Stimulated activated CD8-positive, alpha-beta memory T cell treated with anti-CD3 and anti-CD28 coated beads, Interleukin-15, amount 100 ng/mL, for 1 hour (primary cell): Measurements from ENCODE around the gene ADAMTS14.

Source experiments
- DNase-seq: peaks from one replicate; pipeline ENCODE4 v3.0.0-alpha.2; 2020; ENCODE audit warnings: low read depth

The ADAMTS14 gene

DNA sequence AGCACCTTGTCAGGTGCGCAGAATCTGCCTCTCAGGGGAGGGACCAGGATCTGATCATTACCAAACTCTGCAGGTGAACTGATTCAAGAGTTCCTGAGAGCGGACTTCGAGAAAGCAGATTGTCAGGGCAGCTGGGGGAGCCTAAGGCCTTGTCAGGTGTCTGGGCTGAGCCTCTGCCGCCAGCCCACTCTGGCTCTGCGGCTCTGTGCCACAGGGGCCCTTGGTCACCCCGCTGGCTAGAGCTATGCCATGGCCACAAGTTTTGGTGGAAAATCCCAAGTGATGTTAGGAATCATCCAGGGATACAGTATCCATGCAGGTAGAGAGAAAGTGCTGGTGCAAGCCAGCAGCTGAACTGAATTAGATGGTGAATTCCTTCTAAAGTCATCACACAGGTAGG is 4.2 kb downstream of the ADAMTS14 start:
- no peak for DNase-seq

DNA sequence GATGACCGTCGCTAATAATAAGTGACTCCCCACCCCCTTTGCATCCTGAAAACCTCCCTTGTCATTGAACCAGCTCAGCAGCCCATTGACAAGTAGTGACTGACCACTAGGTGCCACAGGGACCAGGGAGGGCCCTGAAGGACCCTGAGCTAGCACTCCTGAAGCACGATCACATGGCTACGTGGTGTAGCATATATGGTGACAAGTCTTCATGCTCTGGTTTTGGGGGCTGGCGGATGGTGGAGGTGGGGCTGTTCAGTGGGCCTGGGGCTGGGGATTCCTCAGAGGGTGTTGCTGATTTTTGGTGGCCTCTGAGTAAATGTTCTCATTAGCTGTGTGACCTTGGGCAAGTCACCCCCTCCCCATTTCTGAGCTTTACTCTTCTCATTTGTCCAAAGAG is 4.7 kb downstream of the ADAMTS14 start:
- no peak for DNase-seq

DNA sequence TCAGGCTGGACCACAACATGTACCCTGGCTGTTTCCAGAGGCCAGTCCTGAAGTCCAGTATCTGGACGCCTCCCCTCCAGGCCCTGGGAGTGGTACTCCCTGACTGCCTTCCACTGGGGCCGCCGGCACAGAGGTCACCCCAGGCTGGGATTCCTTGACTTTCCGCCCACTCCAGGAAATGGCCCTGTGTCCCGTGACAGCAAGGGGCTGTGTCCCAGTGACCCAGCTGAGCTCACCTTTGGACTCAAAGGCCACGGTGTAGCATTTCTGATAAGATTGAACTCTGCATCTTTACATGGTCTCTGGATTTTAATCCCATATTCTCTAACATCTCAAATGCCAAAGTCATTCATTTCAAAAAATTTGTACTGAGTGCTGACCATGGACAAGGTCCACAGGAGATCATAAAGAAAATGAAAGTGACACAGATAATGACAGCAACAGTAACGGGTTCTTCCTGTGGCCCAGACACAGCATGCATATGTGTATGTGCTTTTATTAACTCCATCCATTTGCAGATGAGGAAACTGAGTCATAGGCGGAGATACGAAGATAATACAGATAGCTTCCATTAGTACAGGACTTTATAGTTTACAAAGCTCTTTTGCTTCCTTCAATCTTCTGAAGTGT is 5.4 kb downstream of the ADAMTS14 start:
- no peak for DNase-seq

DNA sequence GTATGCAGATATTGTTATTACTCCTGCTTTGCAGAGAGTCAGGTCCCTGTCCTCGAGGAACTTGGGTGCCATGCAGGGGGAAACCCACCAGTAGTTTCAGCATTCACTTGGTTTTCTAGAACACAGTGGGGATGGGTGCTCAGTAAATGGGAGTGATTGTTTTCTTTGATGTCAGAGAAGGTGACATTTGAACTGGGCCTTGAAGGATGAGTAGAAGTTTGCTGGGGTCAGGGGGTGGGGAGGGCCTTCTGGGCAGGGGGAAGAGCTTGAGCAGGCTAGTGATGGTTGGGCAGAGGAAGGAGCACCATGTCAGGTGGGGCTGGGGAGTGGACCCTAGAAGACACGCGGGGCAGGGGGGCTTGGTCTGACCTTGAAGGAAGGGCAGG is 5.9 kb downstream of the ADAMTS14 start:
- DNase-seq = no peak

DNA sequence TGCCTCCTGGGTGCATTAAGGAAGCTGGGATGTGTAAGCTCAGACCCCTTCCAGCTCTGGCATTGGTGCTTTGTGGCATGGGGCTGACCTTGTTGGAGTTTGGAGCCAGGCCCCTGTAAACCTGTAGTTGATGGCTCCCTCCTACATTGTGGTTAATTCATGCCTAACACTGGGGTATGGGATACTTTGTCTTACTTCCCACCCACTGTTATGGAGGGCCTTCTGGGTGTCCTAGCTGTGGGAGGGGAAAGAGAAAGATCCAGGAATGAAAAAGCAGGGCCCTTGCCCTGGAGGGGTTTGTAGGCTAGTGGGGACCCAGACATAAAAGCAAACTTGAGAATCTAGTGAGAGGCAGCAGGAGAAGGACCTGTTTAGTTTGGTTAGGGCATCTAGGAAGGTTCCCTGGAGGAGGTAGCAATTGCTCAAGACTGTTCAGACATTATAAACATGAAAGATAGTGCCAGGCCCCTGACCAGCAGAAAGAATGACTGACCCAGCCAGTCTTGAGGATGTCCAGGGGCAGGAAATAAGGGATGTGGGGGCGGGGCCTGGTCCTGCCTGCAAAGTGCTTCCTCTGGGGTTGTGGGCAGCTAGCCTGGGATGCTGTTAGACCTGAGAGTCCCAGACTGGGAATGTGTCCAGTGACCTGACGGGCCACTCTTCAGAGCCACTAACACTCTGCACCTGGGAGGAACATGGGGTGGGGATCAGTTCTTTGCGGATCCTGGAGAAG is 6.6 kb downstream of the ADAMTS14 start:
- no peak for DNase-seq

DNA sequence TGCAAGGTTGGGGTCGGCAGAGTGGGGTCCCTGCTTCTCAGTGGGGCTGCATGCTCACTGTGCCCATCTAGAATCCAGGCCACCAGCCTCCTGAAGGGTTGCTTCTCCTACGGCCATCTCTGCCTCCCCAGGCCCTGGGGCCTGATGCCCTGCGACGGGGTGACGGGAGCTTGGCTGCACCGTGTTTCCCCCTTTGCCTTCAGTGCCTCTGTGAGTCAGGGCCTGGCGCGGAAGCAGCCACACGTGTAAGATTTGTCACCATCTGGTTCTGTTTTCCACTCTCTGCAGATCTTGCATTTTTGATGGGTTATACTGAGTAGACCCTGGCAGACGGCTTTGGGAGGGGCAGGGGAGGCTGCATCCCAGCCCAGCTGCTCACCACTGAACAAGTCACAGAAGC is 7.2 kb downstream of the ADAMTS14 start:
- no peak for DNase-seq

DNA sequence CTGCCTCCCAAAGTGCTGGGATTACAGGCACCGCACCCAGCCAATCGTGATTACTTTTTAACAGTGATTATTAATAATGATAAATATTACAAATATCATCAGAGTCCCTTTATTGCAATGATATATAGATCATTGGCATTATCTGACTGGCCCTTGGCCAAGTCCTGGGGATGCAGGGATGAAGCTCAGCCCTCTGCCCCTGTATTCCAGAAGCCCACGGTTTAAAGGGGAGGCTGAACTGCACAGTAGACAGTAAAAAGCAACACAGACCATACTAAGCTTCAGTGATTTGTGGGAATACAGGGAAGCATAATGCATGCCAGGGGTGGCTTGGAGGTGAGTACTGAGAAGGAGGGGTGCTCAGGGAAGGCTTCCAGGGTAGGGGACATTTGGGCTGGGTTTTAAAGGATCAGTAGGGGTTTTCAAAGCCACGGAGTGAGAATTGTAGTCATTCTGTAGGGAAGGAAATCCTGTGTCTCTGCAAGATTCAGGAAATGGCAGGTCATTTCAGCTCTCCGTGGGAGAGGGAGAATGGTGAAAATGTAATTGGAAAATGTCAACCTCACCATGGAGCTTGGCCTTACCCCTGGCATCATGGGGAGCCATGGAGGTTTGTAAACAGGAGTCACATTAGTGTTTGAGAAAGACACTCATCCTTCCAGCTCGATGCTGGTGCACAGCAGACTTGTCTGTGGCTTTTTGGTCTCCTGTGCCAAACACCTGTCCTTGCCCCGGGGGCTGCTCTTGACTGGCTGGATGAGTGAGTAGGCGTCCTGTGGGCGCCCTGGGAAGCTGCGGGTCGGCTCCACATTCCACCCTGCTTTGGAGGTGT is 8.8 kb downstream of the ADAMTS14 start:
- DNase-seq = no peak

DNA sequence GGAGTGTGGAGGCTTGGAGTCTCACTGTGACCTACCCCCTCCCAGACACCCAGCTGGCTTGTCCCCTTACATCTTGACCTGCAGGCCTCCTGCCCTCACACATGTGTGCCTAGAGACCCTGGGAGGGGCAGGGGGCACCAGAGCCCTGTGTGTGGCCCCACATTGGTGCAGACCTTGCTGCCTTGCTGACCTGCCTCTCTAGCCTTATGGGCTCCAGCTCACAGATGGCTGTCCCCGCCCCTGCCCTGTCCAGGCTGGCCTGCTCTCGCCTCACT is 9.4 kb downstream of the ADAMTS14 start:
- DNase-seq = no peak

DNA sequence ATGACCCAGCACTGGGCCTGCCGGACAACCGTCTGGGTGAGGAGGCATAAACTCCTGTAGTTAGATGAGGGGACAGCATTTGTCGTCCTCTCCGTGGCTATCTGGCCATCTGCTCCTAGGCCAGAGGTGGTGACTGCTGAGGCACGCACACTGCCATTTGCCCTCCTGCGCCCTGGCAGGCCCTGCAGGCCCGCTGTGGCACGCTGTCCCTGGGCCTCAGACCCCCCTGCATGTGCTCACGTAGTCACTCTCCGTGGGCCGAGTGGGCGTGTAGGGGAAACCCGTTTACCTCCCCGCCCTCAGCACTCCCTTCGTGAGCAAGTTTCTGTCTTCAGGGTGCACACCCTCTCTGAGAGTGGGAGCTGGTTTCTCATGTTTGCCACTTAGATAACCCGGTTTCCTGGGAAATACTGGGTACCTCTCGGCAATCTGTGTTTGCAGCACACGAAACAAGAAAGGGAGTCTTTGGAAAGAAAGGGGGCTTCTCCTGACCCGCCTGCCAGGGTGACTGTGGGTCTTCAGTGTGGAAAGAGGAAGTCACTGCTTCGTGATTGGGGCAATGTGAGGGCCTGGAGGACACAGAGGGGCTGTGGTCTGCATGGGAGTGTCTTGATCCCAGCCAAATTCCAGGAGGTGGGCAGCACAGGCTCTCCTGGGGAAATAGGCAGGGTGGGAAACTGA is 10.8 kb downstream of the ADAMTS14 start:
- DNase-seq = no peak

DNA sequence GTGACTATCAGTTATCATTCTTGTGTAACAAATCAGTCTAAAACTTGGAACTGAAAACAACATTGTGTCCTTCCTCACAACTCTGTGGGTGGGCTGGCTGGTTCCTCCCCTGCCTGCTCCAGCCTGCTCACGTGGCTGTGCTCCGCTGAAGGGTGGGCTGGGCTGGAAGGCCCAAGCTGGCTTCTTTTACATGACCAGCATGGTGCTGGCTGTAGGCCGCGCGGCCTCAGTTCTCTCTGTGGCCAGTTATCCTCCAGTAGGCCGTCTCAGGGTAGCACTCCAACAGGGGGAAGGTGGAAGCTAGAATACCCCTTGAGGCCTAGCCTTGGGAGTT is 11.3 kb downstream of the ADAMTS14 start:
- DNase-seq = no peak

DNA sequence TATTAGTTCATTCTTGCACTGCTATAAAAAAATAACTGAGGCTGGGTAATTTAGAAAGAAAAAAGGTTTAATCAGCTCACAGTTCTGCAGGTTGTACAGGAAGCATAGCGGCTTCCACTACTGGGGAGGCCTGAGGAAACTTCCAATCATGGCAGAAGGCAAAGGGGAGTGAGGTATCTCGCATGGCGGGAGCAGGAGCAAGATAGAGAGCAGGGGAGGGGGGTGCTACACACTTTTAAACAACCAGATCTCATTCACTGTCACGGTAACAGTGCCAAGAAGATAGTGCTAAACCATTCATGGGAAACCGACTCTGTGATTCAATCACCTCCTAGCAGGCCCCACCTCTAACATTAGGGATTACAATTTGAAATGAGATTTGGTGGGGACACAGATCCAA is 11.6 kb downstream of the ADAMTS14 start:
- DNase-seq = no peak

DNA sequence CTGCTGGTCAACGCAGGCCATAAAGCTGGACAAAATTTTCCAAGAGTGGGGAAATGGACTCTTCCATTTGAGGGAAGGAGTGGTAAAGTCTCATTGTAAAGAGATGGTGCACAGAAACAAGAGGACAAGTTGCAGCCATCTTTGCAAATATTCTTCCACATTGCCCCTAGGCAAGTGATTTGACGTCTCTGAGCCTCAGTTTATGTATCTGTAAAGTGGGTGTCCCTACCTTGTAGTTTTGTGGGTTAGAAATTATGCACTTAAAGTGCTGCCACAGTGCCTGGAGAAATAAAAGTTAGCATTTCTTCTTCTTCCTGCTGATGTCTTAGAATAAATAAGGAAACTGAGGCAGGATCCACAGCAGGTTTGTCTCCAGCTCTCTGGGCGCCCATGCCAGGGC is 12.1 kb downstream of the ADAMTS14 start:
- no peak for DNase-seq

DNA sequence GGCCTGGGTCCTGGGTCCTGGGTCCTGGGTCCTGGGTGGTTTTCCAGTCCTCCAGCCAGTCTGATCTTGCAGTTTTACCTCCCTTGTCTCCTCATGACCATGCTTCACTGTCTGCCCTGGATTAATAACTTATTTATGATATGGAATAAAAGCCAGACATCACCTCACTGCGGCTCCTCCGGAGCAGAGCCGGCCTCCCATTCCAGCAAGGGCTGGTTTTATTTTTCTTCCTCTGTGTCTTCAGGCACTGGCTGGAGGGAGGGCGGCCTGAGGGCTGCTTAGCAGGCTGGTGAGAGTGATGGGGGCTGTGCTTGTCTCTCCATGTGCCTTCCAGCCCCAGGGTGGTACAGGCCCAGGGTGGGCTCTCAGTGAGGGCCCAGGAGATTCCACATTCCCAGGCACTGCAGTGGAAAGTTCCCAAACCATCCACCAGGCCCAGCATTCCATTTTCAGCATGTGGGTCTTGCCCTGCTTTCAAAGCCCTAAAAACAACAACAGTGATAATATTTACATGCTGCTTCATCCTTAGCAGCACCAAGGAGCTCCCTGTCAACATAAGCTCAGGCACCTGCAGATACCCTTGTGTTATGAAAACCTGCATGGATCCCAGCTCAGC is 12.6 kb downstream of the ADAMTS14 start:
- no peak for DNase-seq

DNA sequence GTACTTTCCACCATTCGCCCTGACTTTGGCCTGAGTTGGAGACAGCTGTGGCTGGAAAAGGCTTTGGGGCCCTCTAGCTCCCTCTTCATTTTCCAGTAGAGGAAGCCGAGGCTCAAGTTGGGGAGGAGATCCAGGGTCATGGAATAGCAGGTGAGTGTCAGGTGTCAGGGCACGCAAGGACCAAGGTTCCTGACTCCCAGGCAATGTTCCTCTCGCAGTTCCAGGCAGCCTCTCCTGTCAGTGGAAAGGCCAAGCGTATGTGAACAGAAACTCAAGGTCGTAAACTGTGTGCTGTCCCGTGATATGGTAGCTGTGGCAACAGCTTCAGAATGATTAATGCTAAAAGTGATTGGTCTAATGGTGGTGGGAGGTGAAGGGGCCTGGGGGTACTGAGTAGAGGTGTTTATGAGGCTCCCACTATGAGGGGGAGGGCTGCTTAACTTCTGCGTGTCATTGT is 13.2 kb downstream of the ADAMTS14 start:
- DNase-seq = no peak

DNA sequence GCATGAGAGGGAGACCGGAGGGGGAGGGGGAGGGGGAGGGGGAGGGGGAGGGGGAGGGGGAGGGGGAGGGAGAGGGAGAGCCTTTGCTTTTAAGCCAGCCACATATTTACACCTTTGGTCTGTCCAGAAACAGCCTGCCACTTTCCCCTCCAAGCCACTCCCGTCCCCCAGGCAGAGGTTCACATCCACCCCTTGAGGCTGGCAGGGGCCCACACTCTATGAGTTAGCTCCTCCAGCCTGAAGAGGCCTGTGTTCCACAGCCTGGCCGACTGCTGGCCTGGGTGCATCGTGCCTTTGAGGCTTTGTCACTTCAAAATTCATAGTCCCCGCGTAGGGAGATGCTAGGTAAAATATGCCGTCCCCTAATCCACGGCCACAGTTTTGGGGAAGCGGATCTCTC is 16.5 kb downstream of the ADAMTS14 start:
- DNase-seq = no peak

DNA sequence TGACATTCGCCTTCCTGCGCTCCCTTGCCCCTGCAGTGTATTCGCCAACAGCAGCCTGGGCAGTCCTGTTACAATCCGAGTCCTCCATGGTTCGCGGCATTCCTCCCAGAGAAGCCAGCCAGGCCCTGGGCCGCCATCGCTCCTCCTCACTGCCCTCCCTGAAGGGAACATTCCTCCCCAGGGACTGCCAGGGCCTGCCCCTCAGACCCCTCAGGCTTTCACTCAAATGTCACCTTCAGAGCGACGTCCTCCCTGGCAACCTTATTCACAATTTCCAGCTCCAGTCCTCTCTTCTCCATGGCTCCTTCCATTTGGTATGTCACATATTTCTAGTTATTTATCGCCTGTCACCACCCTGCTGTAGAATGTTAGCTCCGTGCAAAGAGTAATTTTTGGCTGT is 17.4 kb downstream of the ADAMTS14 start:
- DNase-seq = no peak

DNA sequence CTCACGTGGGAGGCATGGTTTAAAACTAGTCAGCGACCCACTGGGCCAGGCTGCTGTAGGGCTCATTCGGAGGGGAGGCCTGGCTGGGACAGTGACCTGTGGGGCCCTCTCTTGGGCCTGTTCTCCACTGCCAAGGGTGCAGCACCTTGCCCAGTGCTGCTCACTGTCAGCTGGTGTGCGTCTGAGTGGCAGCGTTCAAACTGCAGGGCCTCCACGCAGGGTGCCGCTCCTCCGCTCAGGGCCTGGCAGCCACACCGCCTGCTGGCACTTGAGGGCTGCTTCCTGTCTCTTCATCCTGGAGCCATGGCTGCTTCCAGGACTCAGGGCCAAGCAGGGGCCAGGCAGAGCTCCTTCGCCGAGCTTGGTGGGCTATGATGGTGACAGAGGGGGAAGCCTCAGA is 18.3 kb downstream of the ADAMTS14 start:
- no peak for DNase-seq

DNA sequence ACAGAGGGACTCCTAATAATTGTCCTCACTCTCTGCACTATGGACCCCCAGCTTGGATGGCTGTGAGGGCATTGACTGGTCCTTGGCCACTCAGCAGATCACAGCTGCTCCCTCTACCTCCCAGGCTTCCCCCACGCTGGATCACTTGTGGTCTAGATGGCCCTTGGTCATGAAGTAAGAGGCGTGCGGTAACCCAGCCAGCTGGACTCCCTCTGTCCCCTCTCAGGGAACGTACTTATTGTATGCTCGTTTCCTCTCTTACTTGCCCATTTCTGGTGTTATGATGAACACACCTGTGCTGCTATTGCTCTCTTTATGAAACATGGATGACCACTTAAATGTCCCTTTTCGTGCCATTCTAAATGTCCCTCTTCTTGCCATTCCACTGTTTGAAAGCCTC is 19.3 kb downstream of the ADAMTS14 start:
- no peak for DNase-seq

DNA sequence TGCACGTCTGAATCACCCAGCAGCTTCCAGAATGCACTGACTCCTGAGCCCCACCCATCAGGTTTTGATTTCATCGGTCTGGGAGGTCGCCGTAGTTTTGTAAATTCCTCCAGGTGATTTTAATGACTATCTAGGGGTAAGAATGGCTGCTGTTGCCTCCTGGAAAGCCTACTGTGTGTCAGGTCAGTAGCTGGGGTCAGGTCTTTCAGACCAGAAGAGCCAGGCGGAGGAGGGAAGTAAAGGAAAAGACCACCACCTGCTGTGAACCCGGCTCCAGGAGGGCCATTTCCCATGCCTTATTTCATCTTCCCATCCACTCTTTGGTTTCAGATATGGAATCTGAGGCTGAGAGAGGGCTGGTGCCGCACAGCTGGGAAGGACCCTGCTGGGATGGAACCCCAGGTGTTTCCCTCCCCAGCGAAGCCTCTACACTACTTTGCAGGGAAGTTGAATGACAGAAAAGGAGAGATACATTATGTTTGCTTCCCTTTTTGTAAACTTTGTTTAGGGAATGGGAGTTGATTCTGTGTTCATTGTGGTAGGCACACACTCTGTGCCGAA is 19.8 kb downstream of the ADAMTS14 start:
- DNase-seq = no peak

DNA sequence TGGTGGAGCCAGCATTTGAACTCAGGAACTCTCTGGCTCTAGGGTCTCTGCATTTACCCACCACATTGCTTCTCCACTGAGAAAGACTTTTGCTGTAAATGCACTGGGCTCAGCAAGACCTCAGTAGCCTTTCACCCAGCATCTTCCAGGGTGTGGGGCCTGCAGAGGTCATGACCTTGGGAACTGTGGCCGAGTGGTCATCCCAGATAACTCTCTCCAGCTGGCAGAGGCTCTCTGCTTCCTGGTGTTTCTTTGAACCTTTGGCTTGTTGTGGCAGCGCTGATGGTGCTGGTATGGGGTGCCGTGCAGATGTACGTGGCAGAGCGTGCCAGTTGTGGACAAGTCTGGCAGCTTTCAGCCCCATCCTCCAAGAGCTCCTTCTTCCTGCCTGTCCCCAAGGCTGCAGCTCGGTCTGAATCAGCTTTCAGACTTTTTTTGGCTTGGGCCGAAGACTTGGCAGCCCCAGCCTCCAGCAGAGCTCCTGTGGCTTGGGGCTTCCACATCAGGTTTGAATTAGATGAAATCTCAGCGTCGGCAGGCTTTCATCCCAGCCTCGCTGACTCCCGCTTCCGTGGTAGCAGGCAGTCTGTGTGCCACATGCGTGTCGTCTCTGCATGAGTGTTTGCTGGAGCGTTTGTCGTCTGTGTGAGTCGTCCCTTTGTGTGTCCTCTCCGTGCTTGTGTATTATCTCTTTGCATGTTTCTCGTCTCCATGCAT is 21.5 kb downstream of the ADAMTS14 start:
- no peak for DNase-seq

DNA sequence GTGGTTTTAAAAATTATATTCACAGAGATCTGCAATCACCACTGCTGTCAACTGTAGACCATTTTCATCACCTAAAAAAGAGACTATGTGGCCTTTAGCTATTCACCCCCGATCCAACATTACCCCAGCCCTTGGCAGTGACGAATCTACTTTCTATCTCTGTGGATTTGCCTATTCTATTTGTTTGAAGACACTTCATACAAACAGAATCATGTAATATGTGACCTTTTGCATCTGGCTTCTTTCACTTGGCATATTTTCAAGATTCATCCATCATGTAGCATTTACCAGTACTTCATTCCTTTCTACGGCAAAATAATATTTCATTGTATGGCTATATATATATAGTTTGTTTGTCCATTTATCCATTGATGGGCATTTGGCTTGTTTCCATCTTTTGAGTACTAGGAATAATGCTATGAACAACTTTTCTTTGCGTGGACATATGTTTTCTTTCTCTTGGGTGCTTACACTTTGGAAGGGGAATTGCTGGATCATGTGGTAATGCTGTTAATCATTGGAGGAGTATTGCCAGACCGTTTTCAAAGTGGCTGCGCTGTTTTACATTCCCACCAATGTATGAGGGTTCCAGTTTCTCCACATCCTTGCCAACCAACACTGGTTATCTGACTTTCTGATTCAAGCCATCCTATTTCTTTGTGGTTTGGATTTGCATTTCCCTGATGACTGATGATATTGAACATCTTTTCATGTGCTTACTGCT is 22.3 kb downstream of the ADAMTS14 start:
- DNase-seq = no peak
